HS-5 (cell line): ENCODE results near the gene HABP2.

Experiments used
- DNase-seq: peaks from one replicate; pipeline ENCODE4 v3.0.0-alpha.2; 2012; ENCODE audit warnings: low read depth

HABP2 gene

DNA sequence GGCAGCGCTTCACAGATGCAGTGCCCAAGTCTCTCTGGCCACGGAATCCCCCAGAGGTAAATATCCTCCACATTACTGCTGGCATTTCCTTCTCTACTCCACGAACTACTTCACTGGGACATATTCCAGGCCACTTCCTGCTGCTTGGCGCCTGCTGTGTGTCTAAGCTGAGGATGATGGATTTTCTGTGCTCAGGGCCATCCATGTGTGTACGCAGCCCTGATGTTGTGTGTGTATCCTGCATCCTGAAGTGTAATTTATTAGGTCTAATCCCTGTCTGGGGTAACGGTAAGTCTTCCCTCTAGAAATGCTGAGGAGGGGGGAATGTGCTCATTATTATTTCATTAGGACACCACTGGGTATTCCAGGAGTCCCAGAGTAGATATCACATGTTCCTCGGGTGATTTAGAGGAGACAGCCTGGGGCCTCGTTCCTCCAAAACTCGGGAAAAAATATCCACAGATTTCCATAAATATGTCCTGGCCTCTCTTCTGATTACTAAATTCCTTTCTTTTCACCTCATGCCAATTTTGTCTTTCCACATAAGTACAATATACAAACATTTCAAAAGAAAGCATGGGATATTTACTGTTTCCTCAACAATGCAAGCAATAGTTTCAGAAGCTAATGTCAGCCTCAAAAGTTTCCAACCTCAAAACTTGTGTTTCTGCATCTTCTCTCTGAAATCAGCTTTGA lies 25.5 kb upstream of the HABP2 start:
- no peak for DNase-seq

- no peak for DNase-seq
These were observed 24.0 kb upstream of the HABP2 start for GRCh38 chr10:113528876-113529275.

- DNase-seq = no peak
These were observed 23.3 kb upstream of the HABP2 start for GRCh38 chr10:113529575-113529974.

DNA sequence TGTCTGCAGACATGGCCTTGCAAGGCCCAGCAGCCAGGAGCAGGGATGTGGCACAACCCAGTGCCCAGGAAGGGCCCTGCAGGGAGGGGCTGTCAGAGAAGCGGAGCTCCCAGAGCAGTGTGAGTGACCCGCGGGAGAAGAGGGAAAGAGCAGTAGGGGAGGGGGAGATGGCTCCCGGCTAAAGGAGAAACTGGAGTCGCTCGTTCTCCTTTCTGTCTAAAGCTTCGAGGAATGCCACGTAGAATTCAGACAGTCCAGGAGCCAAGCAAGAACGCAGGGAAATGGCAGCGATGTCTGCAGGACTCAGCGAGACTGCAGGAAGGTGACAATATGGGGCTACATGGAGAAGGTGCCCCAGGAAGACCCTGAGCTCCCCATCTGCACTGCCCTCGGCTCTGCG lies 22.4 kb upstream of the HABP2 start:
- DNase-seq = no peak

- no peak for DNase-seq
These were observed 20.1 kb upstream of the HABP2 start for GRCh38 chr10:113532724-113533123.

DNA sequence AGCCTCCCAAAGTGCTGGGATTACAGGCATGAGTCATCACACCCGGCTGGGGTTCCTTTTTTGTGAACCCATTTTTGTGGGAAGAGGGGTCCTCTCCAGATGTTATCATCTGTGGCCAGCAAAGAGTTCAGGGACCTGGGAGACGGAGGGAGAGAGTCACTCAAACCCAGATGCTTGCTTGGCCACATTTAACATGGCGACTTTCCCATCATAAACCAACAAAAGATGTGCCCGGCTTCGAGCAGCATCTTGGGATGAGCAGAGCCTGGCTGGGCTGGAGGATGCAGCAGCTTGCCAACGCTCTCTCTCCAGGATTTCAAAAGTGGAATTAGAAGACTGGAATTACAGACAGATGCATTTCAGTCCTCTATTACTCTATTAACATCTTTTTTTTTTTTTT lies 19.1 kb upstream of the HABP2 start:
- DNase-seq = no peak

- no peak for DNase-seq
These were observed 18.4 kb upstream of the HABP2 start for GRCh38 chr10:113534423-113534822.

- no peak for DNase-seq
These were observed 15.2 kb upstream of the HABP2 start for GRCh38 chr10:113537672-113538071.

- DNase-seq = no peak
These were observed 14.7 kb upstream of the HABP2 start for GRCh38 chr10:113538151-113538550.

GRCh38 chr10:113539789-113540188 lies 13.1 kb upstream of the HABP2 start:
- DNase-seq = no peak

GRCh38 chr10:113540845-113541548 lies 11.9 kb upstream of the HABP2 start:
- DNase-seq = no peak

- no peak for DNase-seq
These were observed 11.3 kb upstream of the HABP2 start for GRCh38 chr10:113541549-113541927.

DNA sequence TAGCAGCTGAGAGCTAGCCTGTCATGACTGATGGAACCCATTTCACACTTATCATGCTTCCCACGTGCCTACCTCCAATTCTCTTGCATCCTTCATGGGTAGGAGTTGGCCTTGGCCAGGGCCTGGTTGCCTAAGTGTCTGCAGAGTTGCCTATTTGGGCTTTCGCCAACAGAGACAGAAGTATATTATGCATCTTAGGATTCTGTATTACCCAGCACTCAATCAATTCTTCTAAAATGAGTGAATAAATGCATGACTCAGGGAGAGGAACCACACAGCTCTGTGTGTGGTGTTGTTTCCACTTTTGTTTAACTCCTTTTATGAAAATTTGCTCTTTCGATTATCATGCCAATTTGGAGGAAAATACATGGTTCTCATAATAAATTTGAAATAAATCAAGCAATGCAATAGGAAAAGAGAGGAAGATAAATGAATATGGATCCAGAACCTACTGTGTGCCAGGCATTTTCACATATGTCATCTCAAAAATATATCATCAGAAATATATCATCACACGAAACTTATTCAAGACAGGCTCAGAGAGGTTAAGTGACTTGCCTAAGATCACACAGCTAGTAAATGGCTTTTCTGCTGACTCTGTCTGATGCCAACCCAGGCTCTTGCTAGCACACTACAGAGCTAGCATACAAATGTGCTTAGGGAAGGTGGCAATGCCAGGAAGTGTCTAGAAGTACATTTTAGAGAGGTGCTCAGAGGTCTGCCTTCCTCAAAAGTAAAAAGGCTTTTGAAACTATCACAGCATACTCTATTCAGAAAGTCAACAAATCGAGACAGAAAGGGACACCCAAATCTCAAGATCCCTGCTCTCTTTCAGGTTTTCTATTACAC lies 9.5 kb upstream of the HABP2 start:
- DNase-seq = no peak

- DNase-seq = no peak
These were observed 8.5 kb upstream of the HABP2 start for GRCh38 chr10:113544392-113544791.

DNA sequence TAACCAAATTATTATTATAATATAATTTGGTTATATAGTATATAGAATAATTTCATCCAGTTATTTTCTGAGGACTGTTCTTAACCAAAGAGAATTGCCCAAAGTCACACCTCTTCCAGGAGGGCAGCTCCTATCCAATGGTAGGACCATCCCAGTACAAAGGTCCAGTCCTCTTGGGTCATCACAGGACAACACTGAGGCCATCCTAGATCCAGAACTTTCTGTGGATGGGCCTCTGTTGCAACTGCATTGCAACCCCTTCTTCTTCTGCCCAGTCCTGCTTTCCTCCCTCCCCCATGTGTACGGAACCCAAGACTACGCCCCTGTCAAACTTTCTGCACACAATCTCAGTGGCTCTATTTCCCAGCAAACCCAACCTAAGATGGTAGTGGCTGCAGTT lies 5.4 kb upstream of the HABP2 start:
- no peak for DNase-seq

GRCh38 chr10:113549856-113550255 lies 3.0 kb upstream of the HABP2 start:
- no peak for DNase-seq

GRCh38 chr10:113550365-113550764 lies 2.5 kb upstream of the HABP2 start:
- DNase-seq = no peak

- no peak for DNase-seq
These were observed 839 bp upstream of the HABP2 start for GRCh38 chr10:113552014-113552413.

DNA sequence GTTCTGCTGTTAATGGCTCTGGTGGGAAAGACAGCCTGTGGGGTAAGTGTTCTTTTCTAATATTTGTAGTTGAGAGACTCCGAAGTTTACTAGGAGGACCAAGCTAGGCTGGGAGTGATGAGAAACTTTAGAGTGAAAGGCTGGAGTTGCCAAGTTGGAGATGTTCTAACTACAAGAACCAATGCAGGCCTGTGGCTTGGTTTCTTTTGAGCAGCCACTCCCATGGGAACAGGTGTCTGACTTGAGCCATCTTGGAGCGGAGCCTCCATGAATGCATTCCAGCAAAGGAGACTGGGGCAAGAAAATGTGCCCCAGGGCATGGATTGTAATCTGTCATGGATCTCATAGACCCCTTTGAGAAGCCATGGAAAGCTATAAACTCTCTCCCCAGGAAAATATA lies 296 bp downstream of the HABP2 start:
- no peak for DNase-seq

DNA sequence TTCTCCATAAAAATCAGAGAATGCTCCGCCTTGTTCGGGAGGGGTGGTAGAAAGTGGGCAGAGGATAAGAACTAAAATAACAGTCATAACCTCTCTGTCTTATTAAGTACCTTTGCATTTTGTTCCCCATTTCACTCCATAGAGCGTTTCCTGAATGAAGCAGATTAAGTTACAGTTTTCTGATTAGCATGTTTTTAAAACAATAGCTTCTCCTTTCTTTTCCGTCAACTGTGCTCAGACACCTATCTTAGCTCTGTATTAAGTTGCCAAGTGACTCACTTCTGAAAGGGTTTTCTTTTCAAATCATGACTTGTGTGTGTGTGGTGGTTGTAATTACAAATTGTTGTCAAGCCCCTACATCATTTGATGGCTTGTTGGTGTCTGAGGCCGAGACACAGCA lies 1.4 kb downstream of the HABP2 start:
- no peak for DNase-seq

GRCh38 chr10:113555245-113555644 lies 2.4 kb downstream of the HABP2 start:
- no peak for DNase-seq

- DNase-seq = no peak
These were observed 2.9 kb downstream of the HABP2 start for GRCh38 chr10:113555751-113556150.

DNA sequence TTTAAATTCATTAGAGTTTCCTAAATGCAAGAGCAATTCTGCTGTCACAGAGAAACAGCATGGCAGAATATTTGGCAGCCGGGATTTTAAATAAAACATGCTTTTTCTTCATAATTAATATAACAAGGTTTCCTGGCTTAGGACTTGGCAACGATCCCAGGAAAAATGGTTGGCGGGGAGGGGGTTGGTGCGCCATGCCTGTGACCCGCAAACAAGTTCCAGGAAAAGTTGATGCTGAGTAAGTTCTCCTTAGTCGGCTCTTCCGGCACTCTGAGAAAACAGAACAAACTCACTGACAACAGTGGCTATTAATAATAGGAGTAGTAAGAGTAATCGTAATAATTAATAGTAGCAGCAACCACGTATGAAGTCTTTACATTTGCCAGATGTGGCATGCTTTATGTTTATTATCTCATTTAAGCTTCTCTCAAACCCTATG lies 4.6 kb downstream of the HABP2 start:
- no peak for DNase-seq
